H1 (cell line): Measurements from ENCODE around the gene PITX1. TPM values are rescaled to one million over a fixed set of nuclear protein-coding genes. Genes with fewer than 3 reads are reported as not detected.

Experiments used
- CTCF ChIA-PET: fragments of 300-600 bp; sonication (Branson Sonifier 250); formaldehyde crosslinking; loops from one replicate; lab custom pipeline; 2021; ENCODE audit not compliant: partially characterized antibody; lab: Charles Lee
- POLR2A ChIA-PET: fragments of 300-600 bp; sonication (Branson Sonifier 250); formaldehyde crosslinking; loops from one replicate; lab custom pipeline; 2021; ENCODE audit warnings: inconsistent platforms; ENCODE audit not compliant: partially characterized antibody; lab: Charles Lee
- DNase-seq, 2 experiments: peaks; one replicate each; pipeline versions ENCODE4 v3.0.0 to v3.0.0-alpha.2; 2010 to 2022; ENCODE audit warnings: low spot score in 2 of 2, low read depth in 1 of 2, mixed read lengths in 1 of 2
- FAIRE-seq: peaks from 2 replicates; lab custom pipeline; 2011; peaks lifted over from hg19 to GRCh38; lab: Jason Lieb, UNC
- H2AFZ ChIP-seq: 2 replicates; pipeline ENCODE4 v1.8.1; 2012; ENCODE audit warnings: low read length, inconsistent platforms
- H2AK5ac ChIP-seq: 2 replicates; pipeline ENCODE4 v1.6.1; 2013; ENCODE audit warnings: low read depth, low read length
- H2BK120ac ChIP-seq: replicated peaks from 2 replicates; pipeline ENCODE3; 2013; ENCODE audit warnings: low read depth, low read length, inconsistent platforms
- H2BK12ac ChIP-seq: 2 replicates; pipeline ENCODE4 v1.6.1; 2013; ENCODE audit warnings: low read depth, low read length
- H2BK15ac ChIP-seq: 2 replicates; pipeline ENCODE4 v1.6.1; 2013; ENCODE audit warnings: low read length
- H2BK20ac ChIP-seq: 2 replicates; pipeline ENCODE4 v1.6.1; 2013; ENCODE audit warnings: low read length
- H2BK5ac ChIP-seq: 2 replicates; pipeline ENCODE4 v1.6.1; 2013; ENCODE audit warnings: low read depth, low read length
- H3K14ac ChIP-seq: 2 replicates; pipeline ENCODE4 v1.6.1; 2013; ENCODE audit warnings: inconsistent platforms; ENCODE audit not compliant: insufficient read length
- H3K18ac ChIP-seq: 2 replicates; pipeline ENCODE4 v1.6.1; 2013; ENCODE audit warnings: low read length; ENCODE audit errors: extremely low read depth
- H3K23ac ChIP-seq: 2 replicates; pipeline ENCODE4 v1.6.1; 2013; ENCODE audit warnings: inconsistent platforms; ENCODE audit not compliant: insufficient read length
- H3K23me2 ChIP-seq: 2 replicates; pipeline ENCODE4 v1.6.1; 2013; ENCODE audit warnings: low read depth, low read length
- H3K27ac ChIP-seq: 2 replicates; pipeline ENCODE4 v1.6.1; 2011; ENCODE audit warnings: low read depth, low read length, inconsistent platforms
- H3K27me3 ChIP-seq, 4 experiments: replicated peaks in 1 of 4; 1 replicate in 1 of 4; 2 replicates in 3 of 4; pipeline versions ENCODE4 v1.6.1 to v1.8.1; 2011 to 2013; ENCODE audit warnings: low read length in 3 of 4, mild to moderate bottlenecking in 3 of 4, inconsistent platforms in 2 of 4, mixed read lengths in 2 of 4, moderate library complexity in 1 of 4; ENCODE audit not compliant: control insufficient read depth in 3 of 4, insufficient read depth in 3 of 4; ENCODE audit errors: extremely low read depth in 1 of 4
- H3K36me3 ChIP-seq, 4 experiments: 2 replicates each; pipeline versions ENCODE4 v1.6.1 to v1.8.1; 2011 to 2013; ENCODE audit warnings: mild to moderate bottlenecking in 4 of 4, low read length in 3 of 4, moderate library complexity in 2 of 4, control low read depth in 1 of 4, inconsistent platforms in 1 of 4; ENCODE audit not compliant: insufficient read depth in 4 of 4, control insufficient read depth in 2 of 4
- H3K4ac ChIP-seq: replicated peaks from 2 replicates; pipeline ENCODE3; 2013; ENCODE audit warnings: low read length, low read depth, mixed read lengths, inconsistent platforms; ENCODE audit not compliant: insufficient read length
- H3K4me1 ChIP-seq, 4 experiments: replicated peaks in 1 of 4; 1 replicate in 1 of 4; 2 replicates in 3 of 4; pipeline versions ENCODE4 v1.6.1 to v1.8.1; 2011 to 2013; ENCODE audit warnings: low read length in 3 of 4, inconsistent platforms in 2 of 4, mixed read lengths in 1 of 4; ENCODE audit not compliant: insufficient read depth in 4 of 4, control insufficient read depth in 3 of 4
- H3K4me2 ChIP-seq, 2 experiments: 2 replicates each; pipeline versions ENCODE4 v1.6.1 to v1.8.1; 2011 to 2013; ENCODE audit warnings: low read depth in 2 of 2, low read length in 2 of 2, control low read depth in 1 of 2, inconsistent platforms in 1 of 2, mild to moderate bottlenecking in 1 of 2; ENCODE audit not compliant: insufficient read depth in 1 of 2
- H3K4me3 ChIP-seq, 4 experiments: fragments of 200-600, 300-600 bp in 1 of 4; sonication (generic), shearing (Covaris generic), sonication (Bioruptor Twin) in 1 of 4; 2 replicates each; pipeline versions ENCODE4 v1.5.1 to v1.8.1; 2011 to 2016; ENCODE audit warnings: low read length in 4 of 4, low read depth in 3 of 4, control low read depth in 2 of 4, inconsistent platforms in 2 of 4, mild to moderate bottlenecking in 2 of 4, mixed read lengths in 1 of 4, moderate library complexity in 1 of 4; ENCODE audit not compliant: insufficient read depth in 2 of 4; ENCODE audit errors: extremely low read depth in 1 of 4
- H3K56ac ChIP-seq: replicated peaks from 2 replicates; pipeline ENCODE3; 2013; ENCODE audit warnings: low read depth, mild to moderate bottlenecking, mixed read lengths, low read length, inconsistent platforms; ENCODE audit not compliant: insufficient read length
- H3K79me1 ChIP-seq: 2 replicates; pipeline ENCODE4 v1.6.1; 2013; ENCODE audit warnings: low read depth, low read length, control low read depth
- H3K79me2 ChIP-seq, 2 experiments: 2 replicates each; pipeline versions ENCODE4 v1.6.1 to v1.8.1; 2012 to 2013; ENCODE audit warnings: low read length in 2 of 2, mild to moderate bottlenecking in 2 of 2, inconsistent platforms in 1 of 2; ENCODE audit not compliant: insufficient read depth in 2 of 2, control insufficient read depth in 1 of 2
- H3K9ac ChIP-seq, 4 experiments: replicated peaks in 1 of 4; 1 replicate in 1 of 4; 2 replicates in 3 of 4; pipeline versions ENCODE4 v1.6.1 to v1.8.1; 2011 to 2013; ENCODE audit warnings: low read depth in 3 of 4, low read length in 3 of 4, control low read depth in 2 of 4, mild to moderate bottlenecking in 2 of 4, moderate library complexity in 2 of 4, inconsistent platforms in 1 of 4; ENCODE audit errors: extremely low read depth in 1 of 4
- H3K9me3 ChIP-seq, 2 experiments: 2 replicates each; pipeline versions ENCODE4 v1.6.1 to v1.8.1; 2012 to 2013; ENCODE audit warnings: mild to moderate bottlenecking in 2 of 2, moderate library complexity in 2 of 2, control low read depth in 1 of 2, inconsistent platforms in 1 of 2, low read depth in 1 of 2, low read length in 1 of 2, mixed read lengths in 1 of 2; ENCODE audit not compliant: insufficient read depth in 2 of 2
- H4K20me1 ChIP-seq, 2 experiments: replicated peaks in 1 of 2; 2 replicates each; pipeline versions ENCODE3 to v1.8.1; 2011 to 2013; ENCODE audit warnings: inconsistent platforms in 2 of 2, low read length in 2 of 2, mild to moderate bottlenecking in 1 of 2; ENCODE audit not compliant: insufficient read depth in 2 of 2, control insufficient read depth in 1 of 2
- H4K5ac ChIP-seq: 2 replicates; pipeline ENCODE4 v1.6.1; 2013; ENCODE audit warnings: low read length, low read depth, mixed read lengths, inconsistent platforms; ENCODE audit not compliant: insufficient read length
- H4K8ac ChIP-seq: 2 replicates; pipeline ENCODE4 v1.8.0; 2013; ENCODE audit warnings: mild to moderate bottlenecking, moderate library complexity, low read length, inconsistent platforms; ENCODE audit not compliant: insufficient read depth; ENCODE audit errors: extremely low read depth
- H4K91ac ChIP-seq: replicated peaks from 2 replicates; pipeline ENCODE3; 2013; ENCODE audit warnings: low read length, mixed read lengths, inconsistent platforms; ENCODE audit not compliant: insufficient read length
- CBX8 ChIP-seq: fragments of 300-800, 300-1000 bp; sonication (generic); IDR thresholded peaks from 2 replicates; pipeline ENCODE4 v1.7.1; 2016; ENCODE audit warnings: low read depth, low read length, borderline replicate concordance
- CTBP2 ChIP-seq: IDR thresholded peaks from 2 replicates; pipeline ENCODE4 v1.7.0; 2011; ENCODE audit warnings: borderline replicate concordance, mild to moderate bottlenecking, moderate library complexity, mixed read lengths, low read length; ENCODE audit not compliant: insufficient read depth, insufficient read length
- KDM4A ChIP-seq: IDR thresholded peaks from one replicate; pipeline ENCODE4 v1.7.1; 2012; ENCODE audit warnings: low read depth, mild to moderate bottlenecking, moderate library complexity, low read length, inconsistent platforms; ENCODE audit not compliant: severe bottlenecking
- POLR2A ChIP-seq, 2 experiments: IDR thresholded peaks; 1 replicate in 1 of 2; 2 replicates in 1 of 2; pipeline ENCODE4 v1.6.1; 2011; ENCODE audit warnings: low read depth in 2 of 2, low read length in 2 of 2, mild to moderate bottlenecking in 2 of 2; ENCODE audit errors: control extremely low read depth in 1 of 2
- RAD21 ChIP-seq, 2 experiments: IDR thresholded peaks in 1 of 2; conservative IDR thresholded peaks in 1 of 2; 2 replicates each; pipeline ENCODE4 v1.6.1; 2011; ENCODE audit warnings: low read depth in 2 of 2, low read length in 2 of 2, improper control_type of control experiment in 1 of 2, inconsistent platforms in 1 of 2, mild to moderate bottlenecking in 1 of 2, moderate library complexity in 1 of 2
- SIN3A ChIP-seq, 2 experiments: IDR thresholded peaks in 1 of 2; conservative IDR thresholded peaks in 1 of 2; 2 replicates each; pipeline ENCODE4 v1.6.1; 2011 to 2012; ENCODE audit warnings: low read length in 2 of 2, improper control_type of control experiment in 1 of 2, low read depth in 1 of 2, mild to moderate bottlenecking in 1 of 2
- YY1 ChIP-seq: IDR thresholded peaks from 2 replicates; pipeline ENCODE4 v1.6.1; 2011; ENCODE audit warnings: low read depth, mild to moderate bottlenecking, low read length
- ZNF274 ChIP-seq: IDR thresholded peaks from 2 replicates; pipeline ENCODE4 v1.7.0; 2012; ENCODE audit warnings: low read length, borderline replicate concordance; ENCODE audit errors: extremely low read depth
- WGBS, 2 experiments: shearing (Covaris generic) in 1 of 2; methylation state at CpG; one replicate each; pipeline versions ENCODE4 v1.1.6 to v1.1.7; 2013 to 2015; ENCODE audit warnings: low lambda C conversion rate in 2 of 2, mixed read lengths in 2 of 2, inconsistent platforms in 1 of 2, low coverage in 1 of 2, missing lambda C conversion rate in 1 of 2; ENCODE audit not compliant: insufficient replicate concordance in 2 of 2, insufficient coverage in 1 of 2, insufficient read length in 1 of 2; ENCODE audit errors: extremely low coverage in 1 of 2, missing lambda C conversion rate in 1 of 2; 5-methylcytosine and 5-hydroxymethylcytosine counted together
- polyA plus RNA-seq, 7 experiments: library from polyadenylated mRNA; depleted of rRNA in 3 of 7; stranded (reverse) in 5 of 7; unstranded in 2 of 7; fragments of >200 nt in 5 of 7; fragments of 200-250 nt in 2 of 7; gene quantifications; 1 replicate in 5 of 7; 2 replicates in 1 of 7; 4 replicates in 1 of 7; pipeline versions ENCODE4 v1.2.1 to v1.2.3, GENCODE V29; 2011 to 2013; ENCODE audit warnings: missing spikeins in 2 of 7, mixed read lengths in 2 of 7
- total RNA-seq: library from RNA; stranded (reverse); fragmentation: NEBNext Ultra II Directional; extraction: Animal tissue kit (Norgen Biotek cat#: 25700); gene quantifications from 2 replicates; pipeline ENCODE4 v1.2.1, GENCODE V29; 2021

The PITX1 gene
- total and polyA plus RNA-seq, 2 of the 8 experiments (the other 6 are each of a cell fraction or from before 2014, with no cell fraction given): 0.03 TPM; not detected in 1

- Histone ChIP-seq H3K23me2 (no peaks in the 10 kb centered on the region; the same call in 1 of the 2 replicates), H3K27me3 (peaks cover 0 to 18% (median 6%) of the 10 kb centered on the region in 4 experiments; a peak in 4 of 7 replicates), H3K36me3 (no peaks in the 10 kb centered on the region), H3K4me3 (no peak overlapping the region), H3K23ac (no peak overlapping the region), H3K27ac (no peak overlapping the region), H4K5ac (no peak overlapping the region), H2BK20ac (no peak overlapping the region), H3K79me2 (no peaks in the 10 kb centered on the region), H3K79me1 (no peaks in the 10 kb centered on the region), H3K56ac (no peak overlapping the region), H2BK5ac (no peak overlapping the region), H2BK15ac (no peak overlapping the region), H3K9ac (no peak overlapping the region), H2AK5ac (no peak overlapping the region), H3K4ac (no peak overlapping the region), H4K8ac (no peak overlapping the region), H4K20me1 (no peaks in the 10 kb centered on the region), H4K91ac (no peak overlapping the region), H2AFZ (no peak overlapping the region), H2BK12ac (no peak overlapping the region), H3K4me2 (no peak overlapping the region), H3K9me3 (no peaks in the 10 kb centered on the region), H3K18ac (no peak overlapping the region), H3K14ac (no peak overlapping the region), H3K4me1 (0 out of 7 replicates have a peak, but pooled peaks cover 0 to 2% (median 0%) of the 10 kb centered on the region in 4 experiments), H2BK120ac (no peak overlapping the region)
- WGBS, 2 experiments: 84% methylated on average over 8 of the region's 8 CpGs; no CpG with 5 or more reads in 1 of the 2 experiments
- DNase-seq (no peak), FAIRE-seq (no peak)
- no peak for TF ChIP-seq RAD21 (IDR thresholded peaks at IDR 0.05 in 1 of 2, conservative IDR thresholded peaks at IDR 0.05 in 1 of 2; ENCODE audit: low read depth in 2 of 2, low read length in 2 of 2)
- no peak for TF ChIP-seq CBX8
- no peak for TF ChIP-seq ZNF274
- TF ChIP-seq CTBP2: no peak
- TF ChIP-seq SIN3A (conservative IDR thresholded peaks at IDR 0.05 in 1 of 2, IDR thresholded peaks at IDR 0.05 in 1 of 2; ENCODE audit: low read depth in 1 of 2, low read length in 2 of 2): no peak
- no peak for TF ChIP-seq KDM4A
- TF ChIP-seq YY1: 0 out of 2 replicates have a peak, but pooled peaks have one; percentile 16
- no peak for TF ChIP-seq POLR2A (IDR thresholded peaks at IDR 0.05; ENCODE audit: control extremely low read depth in 1 of 2, low read depth in 2 of 2, low read length in 2 of 2)
- POLR2A ChIA-PET: no interaction called here
- CTCF ChIA-PET: interaction anchor here (1.2 to 1.5 kb wide), 4 partner anchors 13 to 104 kb away, joined by 3 to 5 read pairs (median 4); no protein-coding TSS in a partner anchor
Observed at GRCh38 chr5:135058331-135058732, 24.3 kb upstream of the PITX1 start.
